SH-SY5Y (cell line): Measurements from ENCODE around the gene ZIC4.

Source experiments
- GATA2 ChIP-seq: IDR thresholded peaks from 2 replicates; pipeline ENCODE4 v1.6.1; 2011; ENCODE audit warnings: mild to moderate bottlenecking, low read depth, low read length
- GATA3 ChIP-seq: IDR thresholded peaks from 2 replicates; pipeline ENCODE4 v1.6.1; 2011; ENCODE audit warnings: low read depth, mild to moderate bottlenecking, low read length, moderate library complexity

The ZIC4 gene

GRCh38 chr3:147422196-147422595, 15.9 kb upstream of the ZIC4 start:
- no peak for TF ChIP-seq GATA3
- TF ChIP-seq GATA2 = no peak

- TF ChIP-seq GATA3 (no peak), GATA2 (no peak)
Observed at GRCh38 chr3:147421184-147421912, 15.0 kb upstream of the ZIC4 start.

DNA sequence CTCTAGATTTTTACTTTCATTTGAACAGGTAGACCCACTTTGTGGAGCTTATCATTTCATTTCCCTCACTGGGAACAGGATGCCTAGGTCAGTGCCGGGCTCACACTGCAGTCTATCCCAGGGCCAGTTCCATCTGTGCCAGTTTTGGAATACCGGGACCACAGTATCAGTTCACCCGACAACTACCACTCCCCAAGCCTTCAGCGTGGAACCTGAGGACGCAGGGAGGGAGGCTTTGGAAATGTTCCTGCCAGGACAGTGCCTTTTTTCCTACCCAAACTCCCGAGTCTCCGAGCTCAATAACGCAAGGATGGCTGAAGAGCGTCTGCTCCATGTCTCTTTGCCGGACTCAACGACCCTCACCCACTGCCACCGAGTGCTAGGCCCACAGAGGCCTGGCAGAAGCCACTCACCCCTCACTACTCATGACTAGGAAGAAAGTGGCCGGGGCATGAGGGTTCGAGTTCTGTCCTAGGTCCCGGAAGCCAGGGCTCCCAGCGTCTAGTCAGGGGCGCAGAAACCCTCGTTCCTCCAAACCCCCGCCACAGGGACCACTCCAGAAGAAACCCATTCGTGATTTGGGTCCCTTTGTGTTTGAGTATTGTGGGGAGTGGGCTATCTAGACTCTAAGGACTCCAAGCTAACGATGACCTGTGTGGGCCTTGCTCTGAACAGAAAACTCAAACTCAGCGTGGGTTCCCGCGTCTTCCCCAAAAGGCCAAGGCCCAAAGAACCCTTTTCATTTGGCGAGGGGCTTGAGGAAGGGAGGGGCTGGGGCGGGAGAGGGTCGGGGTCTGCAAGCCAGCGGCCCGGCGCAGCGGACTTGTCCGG, 14.2 kb upstream of the ZIC4 start:
- TF ChIP-seq GATA3 (no peak), GATA2 (no peak)

DNA sequence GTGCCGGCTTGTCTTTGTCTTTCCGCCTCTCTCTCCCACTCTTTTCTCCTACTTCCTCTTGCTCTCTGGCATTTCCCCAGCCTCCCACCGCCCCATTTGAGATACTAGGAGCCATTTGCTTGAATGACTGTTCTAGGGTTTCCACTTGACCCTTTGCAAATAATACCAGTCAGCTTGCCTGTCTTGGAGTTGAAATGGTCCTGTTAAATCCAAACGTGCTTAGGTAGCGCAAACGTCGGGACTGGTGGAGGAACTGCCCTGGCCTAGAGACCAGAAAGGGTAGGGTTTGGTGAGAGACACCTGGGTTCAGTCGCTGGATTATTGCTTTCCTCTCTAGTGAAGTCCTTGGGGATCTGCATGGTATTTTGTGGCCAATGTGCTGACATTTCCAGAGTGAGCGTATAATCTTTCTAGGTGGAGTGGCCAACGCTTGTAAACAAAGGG, 13.5 kb upstream of the ZIC4 start:
- TF ChIP-seq GATA3 (no peak), GATA2 (no peak)

DNA sequence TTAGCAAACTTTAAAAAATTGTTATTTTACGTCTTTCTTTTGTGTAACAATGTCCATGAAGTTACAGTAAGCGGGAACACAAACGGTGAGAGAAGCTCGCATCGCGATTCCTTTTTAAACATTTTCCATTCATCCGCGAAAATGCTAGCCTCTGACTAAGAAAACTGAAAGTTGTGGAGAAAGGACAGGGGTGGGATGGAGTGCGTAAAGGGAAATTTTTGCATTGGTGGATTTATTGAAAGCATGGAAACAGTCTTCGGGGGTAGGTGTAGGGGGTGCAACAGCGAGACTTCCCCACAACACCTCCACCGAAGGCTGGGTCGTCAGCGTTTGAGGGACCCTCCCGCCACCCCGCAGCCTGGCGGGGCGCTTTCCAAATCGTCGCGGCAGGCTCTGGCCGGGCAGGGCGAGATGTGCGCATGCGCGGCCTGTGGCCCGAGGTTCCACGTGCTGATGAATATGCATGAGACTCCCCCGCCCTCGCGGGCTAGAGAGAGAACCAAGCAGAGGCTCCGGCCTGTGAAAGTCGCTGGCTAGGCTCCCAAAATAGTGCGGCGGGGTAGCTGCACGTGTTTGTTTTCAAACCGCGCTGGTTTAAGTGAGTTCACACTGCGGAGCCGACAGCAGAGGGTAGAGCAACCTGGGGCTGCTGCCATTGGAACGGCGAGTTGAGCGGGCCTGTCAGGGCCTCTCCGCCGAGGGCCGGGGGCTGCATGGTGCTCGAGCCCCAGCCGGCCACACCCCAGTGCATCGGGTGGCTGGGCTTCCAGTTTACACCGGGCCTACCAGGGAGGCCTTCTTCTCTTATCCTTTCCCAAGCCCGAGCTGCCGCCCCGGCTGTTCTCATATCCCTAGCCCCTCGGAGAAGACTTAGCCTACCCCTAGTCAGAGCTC, 12.7 kb upstream of the ZIC4 start:
- TF ChIP-seq GATA2 = no peak
- TF ChIP-seq GATA3 = no peak

- no peak for TF ChIP-seq GATA3
- no peak for TF ChIP-seq GATA2
Observed at GRCh38 chr3:147418371-147418781, 12.0 kb upstream of the ZIC4 start.

DNA sequence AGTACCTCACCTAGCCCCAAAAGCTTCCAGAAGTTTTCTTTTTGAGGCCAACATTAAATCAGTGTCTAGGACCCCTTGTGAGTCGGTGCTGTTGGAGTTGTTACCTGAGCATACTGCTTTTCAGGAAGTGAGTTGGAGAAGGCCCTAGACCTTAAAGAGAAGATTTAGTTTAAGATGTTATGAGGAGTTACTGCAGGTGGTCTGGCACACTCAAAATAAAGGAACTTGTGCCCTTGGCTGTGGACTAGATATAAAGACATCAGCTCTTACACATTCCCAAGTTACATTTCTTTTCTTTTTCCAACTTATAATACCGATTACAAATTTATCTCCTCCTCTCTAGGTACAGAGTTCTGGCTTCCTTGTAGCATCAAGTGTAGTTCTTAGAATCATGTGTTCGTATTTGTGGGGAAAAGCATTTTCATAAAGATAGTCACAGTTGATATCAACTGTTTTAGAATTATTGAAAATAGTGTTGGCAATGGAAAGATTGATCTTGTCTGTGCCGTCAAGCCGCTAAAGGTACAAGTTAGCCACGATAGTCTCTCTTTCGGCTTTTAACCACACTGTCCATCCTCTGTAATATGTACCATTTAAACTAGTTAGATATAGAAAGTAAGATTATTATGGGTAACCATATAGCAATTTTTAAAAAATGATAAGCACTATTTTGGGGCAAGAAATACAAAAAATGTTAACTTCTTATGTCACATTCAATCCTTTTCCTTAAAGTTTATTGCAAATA, 11.4 kb upstream of the ZIC4 start:
- TF ChIP-seq GATA3 = no peak
- no peak for TF ChIP-seq GATA2

DNA sequence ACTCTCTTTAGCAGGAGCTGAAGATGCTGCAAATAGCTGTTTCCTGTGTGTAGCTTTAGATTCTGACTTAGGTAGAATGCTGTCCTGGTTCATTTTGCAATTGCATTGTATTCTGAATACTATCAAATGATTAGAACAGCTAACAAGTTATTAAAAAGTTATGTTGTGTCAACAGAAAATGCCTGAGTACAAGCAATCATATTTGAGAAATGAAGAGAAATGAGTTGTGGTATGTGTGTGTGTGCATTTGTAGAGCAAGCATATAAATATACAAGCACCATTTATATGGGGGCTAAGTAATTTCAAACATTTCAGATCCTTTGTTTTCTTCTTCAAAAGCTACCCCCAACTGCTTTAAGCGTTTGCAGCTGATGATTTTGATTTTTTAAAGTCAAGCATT, 10.6 kb upstream of the ZIC4 start:
- TF ChIP-seq GATA2 = no peak
- TF ChIP-seq GATA3 = no peak

GRCh38 chr3:147415874-147416273, 9.5 kb upstream of the ZIC4 start:
- TF ChIP-seq GATA3 (no peak), GATA2 (no peak)

GRCh38 chr3:147415286-147415685, 8.9 kb upstream of the ZIC4 start:
- TF ChIP-seq GATA2 = no peak
- TF ChIP-seq GATA3 = no peak

- TF ChIP-seq GATA3 = no peak
- TF ChIP-seq GATA2 = no peak
Observed at GRCh38 chr3:147414390-147415138, 8.2 kb upstream of the ZIC4 start.

GRCh38 chr3:147413686-147414389, 7.5 kb upstream of the ZIC4 start:
- TF ChIP-seq GATA2 = no peak
- no peak for TF ChIP-seq GATA3
